H9 (cell line): Measurements from ENCODE around the gene PARD3. TPM values are rescaled to one million over a fixed set of nuclear protein-coding genes. Genes with fewer than 3 reads are reported as not detected.

Experiments
- DNase-seq: peaks from one replicate; pipeline ENCODE4 v3.0.0-alpha.2; 2017
- H2AFZ ChIP-seq: one replicate; pipeline ENCODE4 v1.6.1; 2013; ENCODE audit warnings: mild to moderate bottlenecking, low read length, control low read depth, moderate library complexity
- H2AK5ac ChIP-seq: 2 replicates; pipeline ENCODE4 v1.6.1; 2013; ENCODE audit warnings: low read length, control low read depth, mixed read lengths; ENCODE audit not compliant: insufficient read length
- H2BK120ac ChIP-seq: one replicate; pipeline ENCODE4 v1.6.1; 2013; ENCODE audit warnings: low read depth, mild to moderate bottlenecking, low read length, control low read depth, inconsistent platforms; ENCODE audit not compliant: poor library complexity, severe bottlenecking
- H2BK12ac ChIP-seq: 2 replicates; pipeline ENCODE4 v1.6.1; 2013; ENCODE audit warnings: low read length, control low read depth, mixed read lengths, low read depth; ENCODE audit not compliant: insufficient read length
- H2BK15ac ChIP-seq: 2 replicates; pipeline ENCODE4 v1.6.1; 2013; ENCODE audit warnings: low read depth, low read length, control low read depth
- H2BK20ac ChIP-seq: one replicate; pipeline ENCODE4 v1.6.1; 2013; ENCODE audit warnings: low read depth, mild to moderate bottlenecking, low read length, control low read depth, inconsistent platforms; ENCODE audit not compliant: poor library complexity, severe bottlenecking
- H2BK5ac ChIP-seq: 2 replicates; pipeline ENCODE4 v1.6.1; 2013; ENCODE audit warnings: low read length, control low read depth, mixed read lengths; ENCODE audit not compliant: insufficient read length
- H3K14ac ChIP-seq: 2 replicates; pipeline ENCODE4 v1.6.1; 2013; ENCODE audit warnings: low read length, control low read depth; ENCODE audit not compliant: insufficient read depth
- H3K18ac ChIP-seq: 2 replicates; pipeline ENCODE4 v1.6.1; 2013; ENCODE audit warnings: low read depth, mild to moderate bottlenecking, mixed read lengths, low read length, control low read depth; ENCODE audit not compliant: insufficient read length
- H3K23ac ChIP-seq: 2 replicates; pipeline ENCODE4 v1.6.1; 2013; ENCODE audit warnings: low read length, control low read depth, mixed read lengths, low read depth; ENCODE audit not compliant: insufficient read length
- H3K23me2 ChIP-seq: 2 replicates; pipeline ENCODE4 v1.6.1; 2013; ENCODE audit warnings: low read depth, mild to moderate bottlenecking, mixed read lengths, low read length, control low read depth; ENCODE audit not compliant: insufficient read length, poor library complexity, severe bottlenecking
- H3K27ac ChIP-seq: 2 replicates; pipeline ENCODE4 v1.5.1; 2013; ENCODE audit warnings: low read length, control low read depth, mixed read lengths, low read depth; ENCODE audit not compliant: insufficient read length
- H3K27me3 ChIP-seq: 2 replicates; pipeline ENCODE4 v1.6.1; 2013; ENCODE audit warnings: low read length, control low read depth, inconsistent platforms; ENCODE audit not compliant: insufficient read depth
- H3K4ac ChIP-seq: 2 replicates; pipeline ENCODE4 v1.6.1; 2013; ENCODE audit warnings: low read depth, mild to moderate bottlenecking, control low read depth, inconsistent platforms, low read length, moderate library complexity
- H3K4me1 ChIP-seq: 2 replicates; pipeline ENCODE4 v1.6.1; 2013; ENCODE audit warnings: low read length, control low read depth, inconsistent platforms; ENCODE audit not compliant: insufficient read depth
- H3K4me2 ChIP-seq: 2 replicates; pipeline ENCODE4 v1.6.1; 2013; ENCODE audit warnings: low read length, control low read depth, mixed read lengths; ENCODE audit not compliant: insufficient read length, insufficient read depth
- H3K56ac ChIP-seq: 2 replicates; pipeline ENCODE4 v1.6.1; 2013; ENCODE audit warnings: low read depth, mild to moderate bottlenecking, mixed read lengths, low read length, control low read depth; ENCODE audit not compliant: insufficient read length
- H3K79me1 ChIP-seq: 2 replicates; pipeline ENCODE4 v1.6.1; 2013; ENCODE audit warnings: low read depth, mild to moderate bottlenecking, moderate library complexity, low read length, control low read depth, inconsistent platforms; ENCODE audit not compliant: insufficient read depth, poor library complexity, severe bottlenecking
- H3K79me2 ChIP-seq: 2 replicates; pipeline ENCODE4 v1.6.1; 2013; ENCODE audit warnings: low read length, control low read depth, inconsistent platforms; ENCODE audit not compliant: insufficient read depth
- H3K9ac ChIP-seq: 2 replicates; pipeline ENCODE4 v1.6.1; 2013; ENCODE audit warnings: low read length, control low read depth, mixed read lengths; ENCODE audit not compliant: insufficient read length; ENCODE audit errors: extremely low read depth
- H3K9me3 ChIP-seq: one replicate; pipeline ENCODE4 v1.6.1; 2013; ENCODE audit warnings: low read depth, low read length, inconsistent platforms; ENCODE audit not compliant: control insufficient read depth
- H3T11ph ChIP-seq: one replicate; pipeline ENCODE4 v1.6.1; 2013; ENCODE audit warnings: mild to moderate bottlenecking, low read length, control low read depth, inconsistent platforms
- H4K20me1 ChIP-seq: one replicate; pipeline ENCODE4 v1.6.1; 2013; ENCODE audit not compliant: control insufficient read depth, insufficient read length, insufficient read depth
- H4K5ac ChIP-seq: 2 replicates; pipeline ENCODE4 v1.6.1; 2013; ENCODE audit warnings: low read depth, mild to moderate bottlenecking, mixed read lengths, low read length, control low read depth; ENCODE audit not compliant: insufficient read length
- H4K8ac ChIP-seq: replicated peaks from 2 replicates; pipeline ENCODE4 v1.6.1; 2013; ENCODE audit warnings: low read length, control low read depth, mixed read lengths, low read depth; ENCODE audit not compliant: insufficient read length
- H4K91ac ChIP-seq: 2 replicates; pipeline ENCODE4 v1.6.1; 2013; ENCODE audit warnings: low read depth, mild to moderate bottlenecking, moderate library complexity, mixed read lengths, low read length, control low read depth; ENCODE audit not compliant: insufficient read length
- H3K27ac Mint-ChIP-seq, 3 experiments: 2 replicates in 2 of 3; 3 replicates in 1 of 3; pipeline ENCODE4 v1.8.0; 2020 to 2021; ENCODE audit warnings: mixed read lengths in 3 of 3, mild to moderate bottlenecking in 1 of 3, moderate library complexity in 1 of 3
- H3K27me3 Mint-ChIP-seq: 2 replicates; pipeline ENCODE4 v1.8.0; 2021; ENCODE audit warnings: low read depth, mild to moderate bottlenecking, moderate library complexity, mixed read lengths
- H3K36me3 Mint-ChIP-seq, 3 experiments: 2 replicates in 2 of 3; 3 replicates in 1 of 3; pipeline ENCODE4 v1.8.0; 2020 to 2021; ENCODE audit warnings: low read depth in 3 of 3, mixed read lengths in 3 of 3; ENCODE audit not compliant: insufficient read depth in 1 of 3
- H3K4me1 Mint-ChIP-seq, 2 experiments: 2 replicates each; pipeline ENCODE4 v1.8.0; 2020; ENCODE audit warnings: mixed read lengths in 2 of 2
- H3K4me3 Mint-ChIP-seq, 2 experiments: 2 replicates in 1 of 2; 3 replicates in 1 of 2; pipeline ENCODE4 v1.8.0; 2020 to 2021; ENCODE audit warnings: mild to moderate bottlenecking in 2 of 2, mixed read lengths in 2 of 2, moderate library complexity in 1 of 2
- H3K9me3 Mint-ChIP-seq, 2 experiments: 2 replicates in 1 of 2; 3 replicates in 1 of 2; pipeline ENCODE4 v1.8.0; 2020; ENCODE audit warnings: mild to moderate bottlenecking in 2 of 2, mixed read lengths in 2 of 2, moderate library complexity in 1 of 2
- CTCF ChIP-seq: fragments of 200-600 bp; sonication (generic); conservative IDR thresholded peaks from 3 replicates; pipeline ENCODE4 v1.8.0; 2021; ENCODE audit warnings: antibody characterized with exemption, mild to moderate bottlenecking
- WGBS: extraction: QIAGEN DNeasy Blood & Tissue Kit; methylation state at CpG from one replicate; pipeline ENCODE4 v1.1.7; 2013; ENCODE audit warnings: missing lambda C conversion rate, low lambda C conversion rate, mixed read lengths; ENCODE audit not compliant: insufficient read length; ENCODE audit errors: extremely low coverage; 5-methylcytosine and 5-hydroxymethylcytosine counted together
- total RNA-seq: library from RNA; stranded (reverse); gene quantifications from 2 replicates; pipeline ENCODE4 v1.2.1, GENCODE V29; 2021

PARD3 gene
- total RNA-seq, 1 experiment from 2014 or later = 44.7 TPM

- H3K27ac ChIP-seq = no peak overlapping the region
- no peak overlapping the region for H2BK15ac ChIP-seq
- H3K27ac Mint-ChIP-seq = peak overlapping the region in 1 of 3 experiments; percentile 36; a peak in 1 of 7 replicates
- no peak overlapping the region for H2AK5ac ChIP-seq
- no peak overlapping the region for H4K91ac ChIP-seq
- H3K9me3 ChIP-seq = no peaks in the 10 kb centered on the region
- no peaks in the 10 kb centered on the region for H3K79me2 ChIP-seq
- no CpG with 5 or more reads among the region's 6 CpGs for WGBS
- DNase-seq = no peak
- H3K9ac ChIP-seq = no peak overlapping the region
- H4K5ac ChIP-seq = no peak overlapping the region
- H3K56ac ChIP-seq = no peak overlapping the region
- peaks cover 31 to 32% of the 10 kb centered on the region in 2 experiments for H3K4me1 Mint-ChIP-seq
- H2BK20ac ChIP-seq = no peak overlapping the region
- H3K4me3 Mint-ChIP-seq = no peak overlapping the region
- H3K27me3 Mint-ChIP-seq = no peaks in the 10 kb centered on the region
- H3K23me2 ChIP-seq = no peaks in the 10 kb centered on the region
- H3K4me1 ChIP-seq = 0 out of 2 replicates have a peak, but pooled peaks cover 2% of the 10 kb centered on the region
- H3K23ac ChIP-seq = no peak overlapping the region
- no peak overlapping the region for H3K18ac ChIP-seq
- H3K9me3 Mint-ChIP-seq = no peaks in the 10 kb centered on the region
- peaks cover 0 to 6% (median 5%) of the 10 kb centered on the region in 3 experiments; a peak in 4 of 7 replicates for H3K36me3 Mint-ChIP-seq
- H4K20me1 ChIP-seq = no peaks in the 10 kb centered on the region
- H3K4me2 ChIP-seq = no peak overlapping the region
- H3K79me1 ChIP-seq = no peaks in the 10 kb centered on the region
- TF ChIP-seq CTCF = no peak
- H2AFZ ChIP-seq = no peak overlapping the region
- H3K27me3 ChIP-seq = no peaks in the 10 kb centered on the region
- no peak overlapping the region for H2BK5ac ChIP-seq
- H3K14ac ChIP-seq = no peak overlapping the region
- H2BK12ac ChIP-seq = no peak overlapping the region
- no peak overlapping the region for H2BK120ac ChIP-seq
- H3K4ac ChIP-seq = no peak overlapping the region
- H4K8ac ChIP-seq = no peak overlapping the region
- no peak overlapping the region for H3T11ph ChIP-seq
These were observed 495.8 kb downstream of the PARD3 start for GRCh38 chr10:34319197-34319846.
